CD8-positive, alpha-beta memory T cell (primary cell): ENCODE measurements around the gene TEP1. TPM values are rescaled to one million over a fixed set of nuclear protein-coding genes. Genes with fewer than 3 reads are reported as not detected.
A peak's percentile ranks its signal among the peaks of the same experiment; 100 is the strongest.

Experiments used
- CTCF ChIA-PET: fragments of 350-600 bp; sonication (Branson Sonifier 250); formaldehyde crosslinking; loops from one replicate; lab custom pipeline; 2021; ENCODE audit warnings: antibody characterized with exemption; lab: Charles Lee
- POLR2A ChIA-PET: fragments of 350-600 bp; sonication (Branson Sonifier 250); formaldehyde crosslinking; loops from one replicate; lab custom pipeline; 2021; ENCODE audit warnings: antibody characterized with exemption; lab: Charles Lee
- DNase-seq, 5 donors: peaks; one replicate each; pipeline versions ENCODE4 v3.0.0 to v3.0.0-alpha.2; 2020 to 2022; ENCODE audit warnings: mixed read lengths in 1 of 5
- H3K27ac ChIP-seq: one replicate; pipeline ENCODE4 v1.7.0; 2013; ENCODE audit warnings: low read depth, mild to moderate bottlenecking, low read length, moderate library complexity
- H3K27me3 ChIP-seq: 2 replicates; pipeline ENCODE4 v1.7.0; 2013; ENCODE audit warnings: low read length, mild to moderate bottlenecking; ENCODE audit not compliant: insufficient read depth, poor library complexity, severe bottlenecking
- H3K36me3 ChIP-seq: 2 replicates; pipeline ENCODE4 v1.7.0; 2013; ENCODE audit warnings: mild to moderate bottlenecking, low read length, moderate library complexity; ENCODE audit not compliant: insufficient read depth
- H3K4me1 ChIP-seq: 2 replicates; pipeline ENCODE4 v1.7.0; 2013; ENCODE audit warnings: mild to moderate bottlenecking, low read length, moderate library complexity; ENCODE audit not compliant: insufficient read depth
- H3K4me3 ChIP-seq: 2 replicates; pipeline ENCODE4 v1.7.0; 2013; ENCODE audit warnings: mild to moderate bottlenecking, low read length
- H3K9me3 ChIP-seq: 2 replicates; pipeline ENCODE4 v1.7.0; 2013; ENCODE audit warnings: mild to moderate bottlenecking, low read length
- H3K27ac Mint-ChIP-seq, 8 donors: one replicate each; pipeline ENCODE4 v1.8.0; 2020 to 2021; ENCODE audit warnings: mixed read lengths in 8 of 8, mild to moderate bottlenecking in 6 of 8, inconsistent platforms in 3 of 8, moderate library complexity in 3 of 8
- H3K27me3 Mint-ChIP-seq, 2 donors: one replicate each; pipeline ENCODE4 v1.8.0; 2020 to 2021; ENCODE audit warnings: mixed read lengths in 2 of 2, mild to moderate bottlenecking in 1 of 2, moderate library complexity in 1 of 2
- H3K36me3 Mint-ChIP-seq, 3 donors: one replicate each; pipeline ENCODE4 v1.8.0; 2020 to 2021; ENCODE audit warnings: mixed read lengths in 3 of 3, inconsistent platforms in 1 of 3, mild to moderate bottlenecking in 1 of 3
- H3K4me1 Mint-ChIP-seq, 3 donors: one replicate each; pipeline ENCODE4 v1.8.0; 2020 to 2021; ENCODE audit warnings: mixed read lengths in 3 of 3, inconsistent platforms in 1 of 3, mild to moderate bottlenecking in 1 of 3
- H3K4me3 Mint-ChIP-seq, 7 donors: one replicate each; pipeline ENCODE4 v1.8.0; 2020 to 2021; ENCODE audit warnings: mixed read lengths in 7 of 7, mild to moderate bottlenecking in 6 of 7, moderate library complexity in 4 of 7, inconsistent platforms in 2 of 7
- H3K9me3 Mint-ChIP-seq, 5 donors: one replicate each; pipeline ENCODE4 v1.8.0; 2020 to 2022; ENCODE audit warnings: mixed read lengths in 5 of 5, mild to moderate bottlenecking in 3 of 5, moderate library complexity in 2 of 5, inconsistent platforms in 1 of 5
- polyA plus RNA-seq: library from polyadenylated mRNA; unstranded; fragments of 300-500 nt; fragmentation: Illumina TruSeq; gene quantifications from one replicate; pipeline ENCODE4 v1.2.3, GENCODE V29; 2021
- total RNA-seq, 2 experiments: library from RNA; stranded (reverse); gene quantifications; one replicate each; pipeline ENCODE4 v1.2.3, GENCODE V29; 2021

Gene TEP1
- total and polyA plus RNA-seq, 3 experiments from 2014 or later, result 9.1 to 33.0 (median 31.7) TPM

- H3K27ac Mint-ChIP-seq, result no peak overlapping the region
- H3K9me3 Mint-ChIP-seq, result no peaks in the 10 kb centered on the region
- peaks cover 0 to 7% (median 0%) of the 10 kb centered on the region in 3 donors for H3K36me3 Mint-ChIP-seq
- CTCF ChIA-PET, result interaction anchor here (0.8 to 1.2 kb wide), 3 partner anchors 24 to 183 kb away, joined by 3 read pairs; partner anchors contain the start of genes APEX1 and OSGEP
- Histone ChIP-seq H3K4me1 (peaks cover 18% of the 10 kb centered on the region), H3K36me3 (no peaks in the 10 kb centered on the region), H3K27ac (no peak overlapping the region), H3K9me3 (no peaks in the 10 kb centered on the region), H3K4me3 (no peak overlapping the region), H3K27me3 (no peaks in the 10 kb centered on the region)
- peak overlapping the region in 1 of 7 donors; percentile 21 for H3K4me3 Mint-ChIP-seq
- no peaks in the 10 kb centered on the region for H3K27me3 Mint-ChIP-seq
- no peak for DNase-seq
- H3K4me1 Mint-ChIP-seq, result peaks cover 21 to 29% (median 26%) of the 10 kb centered on the region in 3 donors
- POLR2A ChIA-PET, result no interaction called here
Measured at GRCh38 chr14:20417250-20418186, 4.2 kb upstream of the TEP1 start.

GRCh38 chr14:20416223-20416622 lies 2.9 kb upstream of the TEP1 start:
- ChIA-PET POLR2A (interaction anchor here (0.7 kb wide), 1 partner anchor 74 kb away, joined by 3 read pairs; no protein-coding TSS in a partner anchor), CTCF (interaction anchor here (0.7 to 3.7 kb wide), 25 partner anchors 8 to 274 kb away, joined by 3 to 25 read pairs (median 5); partner anchors contain the start of genes APEX1, OSGEP, PARP2 and PIP4P1)
- Histone ChIP-seq H3K36me3 (no peaks in the 10 kb centered on the region), H3K27me3 (no peaks in the 10 kb centered on the region), H3K4me3 (no peak overlapping the region), H3K4me1 (peaks cover 23% of the 10 kb centered on the region), H3K9me3 (no peaks in the 10 kb centered on the region), H3K27ac (no peak overlapping the region)
- Mint-ChIP-seq H3K27me3 (no peaks in the 10 kb centered on the region), H3K27ac (peak overlapping the region in 5 of 8 donors; percentile 13 to 72 (median 26)), H3K9me3 (no peaks in the 10 kb centered on the region), H3K4me1 (peaks cover 29 to 39% (median 38%) of the 10 kb centered on the region in 3 donors), H3K36me3 (peaks cover 0 to 7% (median 0%) of the 10 kb centered on the region in 3 donors), H3K4me3 (no peak overlapping the region)
- no peak for DNase-seq

- ChIA-PET POLR2A (interaction anchor here (0.7 kb wide), 1 partner anchor 74 kb away, joined by 3 read pairs; no protein-coding TSS in a partner anchor), CTCF (interaction anchor here (0.7 to 3.7 kb wide), 29 partner anchors 8 to 274 kb away, joined by 3 to 25 read pairs (median 5); partner anchors contain the start of genes APEX1, OSGEP, PARP2 and PIP4P1)
- Histone ChIP-seq H3K4me3 (no peak overlapping the region), H3K27me3 (no peaks in the 10 kb centered on the region), H3K9me3 (no peaks in the 10 kb centered on the region), H3K27ac (no peak overlapping the region), H3K4me1 (peaks cover 23% of the 10 kb centered on the region), H3K36me3 (no peaks in the 10 kb centered on the region)
- H3K4me1 Mint-ChIP-seq, result peaks cover 32 to 44% (median 42%) of the 10 kb centered on the region in 3 donors
- H3K27ac Mint-ChIP-seq, result peak overlapping the region in 7 of 8 donors; percentile 9 to 72 (median 26)
- H3K4me3 Mint-ChIP-seq, result peak overlapping the region in 3 of 7 donors; percentile 0 to 22 (median 12)
- DNase-seq, result peak in 3 of 5 donors; percentile 10 to 60 (median 42)
- H3K36me3 Mint-ChIP-seq, result peaks cover 0 to 7% (median 0%) of the 10 kb centered on the region in 3 donors
- no peaks in the 10 kb centered on the region for H3K27me3 Mint-ChIP-seq
- H3K9me3 Mint-ChIP-seq, result no peaks in the 10 kb centered on the region
Measured at GRCh38 chr14:20415782-20416206, 2.5 kb upstream of the TEP1 start.

DNA sequence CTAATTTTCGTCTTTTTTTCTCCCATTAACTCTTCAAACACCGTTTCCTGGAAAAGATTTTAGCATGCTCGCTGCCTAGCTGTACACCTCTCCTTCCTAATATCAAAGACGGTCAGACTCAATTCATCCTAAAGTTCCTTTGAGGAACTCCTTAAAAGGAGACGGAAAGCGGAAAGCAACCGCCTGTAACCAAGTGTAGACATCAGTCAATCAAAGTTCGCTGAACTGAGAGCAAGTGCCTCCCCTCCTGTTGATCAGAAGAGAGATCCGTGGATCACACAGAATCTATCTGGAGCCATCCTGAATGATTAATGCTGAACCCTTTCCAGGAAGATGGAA lies 412 bp upstream of the TEP1 start:
- POLR2A ChIA-PET, result interaction anchor here (1.2 kb wide), 1 partner anchor 42 kb away, joined by 6 read pairs; the partner anchor contains the start of gene APEX1

DNA sequence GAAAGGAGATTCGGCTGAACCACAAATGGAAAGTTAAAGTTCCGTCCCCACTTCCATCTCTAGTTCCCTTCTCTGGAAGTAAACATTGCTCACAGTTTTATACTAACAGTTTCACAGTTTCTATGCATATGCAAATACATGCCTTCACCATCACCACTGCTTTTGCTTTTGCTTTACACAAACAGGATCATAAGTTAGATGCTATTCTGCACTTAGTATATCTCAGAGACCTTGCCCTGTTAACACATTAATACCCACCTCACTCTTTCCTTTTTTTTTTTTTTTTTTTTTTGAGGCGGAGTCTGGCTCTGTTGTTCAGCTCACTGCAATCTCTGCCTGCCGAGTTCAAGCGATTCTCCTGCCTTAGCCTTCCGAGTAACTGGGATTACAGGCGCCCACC lies 890 bp downstream of the TEP1 start:
- Histone ChIP-seq H3K36me3 (peaks cover 8% of the 10 kb centered on the region), H3K27me3 (no peaks in the 10 kb centered on the region), H3K4me1 (peaks cover 23% of the 10 kb centered on the region), H3K27ac (peak overlapping the region; percentile 90), H3K4me3 (peak overlapping the region; percentile 91), H3K9me3 (no peaks in the 10 kb centered on the region)
- Mint-ChIP-seq H3K4me1 (peaks cover 44 to 65% (median 62%) of the 10 kb centered on the region in 3 donors), H3K36me3 (peaks cover 0 to 23% (median 2%) of the 10 kb centered on the region in 3 donors), H3K27ac (peak overlapping the region; percentile 92 to 100 (median 98)), H3K9me3 (no peaks in the 10 kb centered on the region), H3K4me3 (peak overlapping the region; percentile 92 to 99 (median 96)), H3K27me3 (no peaks in the 10 kb centered on the region)
- CTCF ChIA-PET, result interaction anchor here (0.8 to 3.7 kb wide), 5 partner anchors 11 to 201 kb away, joined by 3 to 24 read pairs (median 5); partner anchors contain the start of gene PARP2
- peak in 2 of 5 donors; percentile 37 to 45 for DNase-seq
- POLR2A ChIA-PET, result interaction anchor here (0.6 to 1.1 kb wide), 3 partner anchors 18 to 186 kb away, joined by 3 to 7 read pairs (median 4); no protein-coding TSS in a partner anchor

More for the DNA sequence above, 412 bp upstream of the TEP1 start:
- no peaks in the 10 kb centered on the region for H3K27me3 Mint-ChIP-seq
- H3K9me3 ChIP-seq, result no peaks in the 10 kb centered on the region
- H3K9me3 Mint-ChIP-seq, result no peaks in the 10 kb centered on the region
- peak overlapping the region; percentile 92 to 99 (median 96) for H3K4me3 Mint-ChIP-seq
- H3K36me3 ChIP-seq, result no peaks in the 10 kb centered on the region
- H3K27ac ChIP-seq, result peak overlapping the region; percentile 90
- H3K27me3 ChIP-seq, result no peaks in the 10 kb centered on the region
- peak in 2 of 5 donors; percentile 12 to 30 for DNase-seq
- CTCF ChIA-PET, result interaction anchor here (1.0 to 3.7 kb wide), 10 partner anchors 9 to 200 kb away, joined by 3 to 25 read pairs (median 10); partner anchors contain the start of genes KLHL33 and PARP2
- peaks cover 39 to 55% (median 54%) of the 10 kb centered on the region in 3 donors for H3K4me1 Mint-ChIP-seq
- H3K27ac Mint-ChIP-seq, result peak overlapping the region; percentile 92 to 100 (median 98)
- peaks cover 23% of the 10 kb centered on the region for H3K4me1 ChIP-seq
- H3K4me3 ChIP-seq, result peak overlapping the region; percentile 91
- peaks cover 0 to 12% (median 0%) of the 10 kb centered on the region in 3 donors for H3K36me3 Mint-ChIP-seq

DNA sequence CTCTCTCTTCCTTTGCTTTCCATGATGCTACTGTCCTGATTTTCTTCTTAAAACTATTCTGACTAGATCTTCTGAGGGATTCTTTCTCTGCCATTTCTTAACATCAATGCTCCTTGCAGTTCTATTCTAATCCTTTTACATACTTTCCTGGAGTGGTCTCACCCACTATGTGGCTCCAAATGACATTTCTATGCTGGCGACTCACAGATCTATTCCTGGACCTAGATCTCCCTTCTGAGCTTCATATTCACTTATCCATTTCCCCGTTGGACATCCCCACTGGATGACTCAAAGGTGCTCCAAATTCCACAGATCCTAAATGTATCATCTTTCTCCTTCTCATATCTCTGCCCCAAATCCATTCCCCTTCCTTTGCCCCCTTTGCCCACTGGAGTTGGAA lies 4.1 kb downstream of the TEP1 start:
- no peak overlapping the region for H3K27ac ChIP-seq
- peak overlapping the region; percentile 4 to 77 (median 30) for H3K27ac Mint-ChIP-seq

GRCh38 chr14:20403521-20403920 lies 9.8 kb downstream of the TEP1 start:
- Mint-ChIP-seq H3K4me1 (peaks cover 32 to 49% (median 43%) of the 10 kb centered on the region in 3 donors), H3K27ac (no peak overlapping the region), H3K36me3 (peaks cover 5 to 88% (median 33%) of the 10 kb centered on the region in 3 donors), H3K4me3 (no peak overlapping the region), H3K27me3 (no peaks in the 10 kb centered on the region), H3K9me3 (no peaks in the 10 kb centered on the region)
- H3K27ac ChIP-seq, result no peak overlapping the region
- no peak for DNase-seq
- ChIA-PET POLR2A (interaction anchor here (0.7 kb wide), 1 partner anchor 230 kb away, joined by 4 read pairs; no protein-coding TSS in a partner anchor), CTCF (interaction anchor here (3.6 kb wide), 1 partner anchor 12 kb away, joined by 19 read pairs; no protein-coding TSS in a partner anchor)
- no peaks in the 10 kb centered on the region for H3K27me3 ChIP-seq
- no peaks in the 10 kb centered on the region for H3K9me3 ChIP-seq
- H3K36me3 ChIP-seq, result peaks cover 18% of the 10 kb centered on the region
- H3K4me1 ChIP-seq, result no peaks in the 10 kb centered on the region
- no peak overlapping the region for H3K4me3 ChIP-seq

More for the DNA sequence above, 4.1 kb downstream of the TEP1 start:
- Mint-ChIP-seq H3K27me3 (no peaks in the 10 kb centered on the region), H3K9me3 (no peaks in the 10 kb centered on the region), H3K4me1 (peaks cover 46 to 74% (median 69%) of the 10 kb centered on the region in 3 donors), H3K36me3 (peaks cover 0 to 54% (median 16%) of the 10 kb centered on the region in 3 donors), H3K4me3 (peak overlapping the region in 1 of 7 donors; percentile 3)
- Histone ChIP-seq H3K27me3 (no peaks in the 10 kb centered on the region), H3K36me3 (peaks cover 18% of the 10 kb centered on the region), H3K4me1 (peaks cover 11% of the 10 kb centered on the region), H3K9me3 (no peaks in the 10 kb centered on the region), H3K4me3 (no peak overlapping the region)
- POLR2A ChIA-PET, result no interaction called here
- CTCF ChIA-PET, result no interaction called here
- DNase-seq, result no peak
